Peyer's patch (tissue), 4 donors: ENCODE data around the gene BMS1.

Experiments
- CTCF ChIP-seq, 6 experiments: fragments of 450-650 bp in 4 of 6; fragments of 200-600 bp in 2 of 6; sonication (generic) in 1 of 6; IDR thresholded peaks; one replicate each; pipeline ENCODE4 v1.5.1; 2017 to 2019; ENCODE audit warnings: antibody characterized with exemption in 6 of 6, mild to moderate bottlenecking in 3 of 6, moderate library complexity in 1 of 6
- POLR2A ChIP-seq, 2 donors: fragments of 450-650 bp; IDR thresholded peaks; one replicate each; pipeline ENCODE4 v1.5.1; 2017; ENCODE audit warnings: antibody characterized with exemption in 2 of 2, mild to moderate bottlenecking in 2 of 2, moderate library complexity in 2 of 2

GRCh38 chr10:42879380-42880254, 97.0 kb downstream of the BMS1 start:
- TF ChIP-seq CTCF (IDR thresholded peaks at IDR 0.05) (no peak), POLR2A (IDR thresholded peaks at IDR 0.05) (no peak)
